IMR-90 (cell line): ENCODE results near the gene ORC4. TPM values are rescaled to one million over a fixed set of nuclear protein-coding genes. Genes with fewer than 3 reads are reported as not detected.

Experiments
- ATAC-seq: fragments of 200-7000 bp; cut with Tn5 transposase; 2 replicates; pipeline ENCODE4 v1.9.1; 2020; ENCODE audit warnings: low read depth, mild to moderate bottlenecking, moderate library complexity
- BruUV-seq: library from RNA; stranded (reverse); fragments of 400-500 nt; replicated peaks from 2 replicates; lab custom pipeline; 2021; lab: Mats Ljungman, UMichigan
- CTCF ChIA-PET: fragments of 300-600 bp; formaldehyde crosslinking; extraction: SDS; loops from one replicate; lab custom pipeline; 2021; ENCODE audit warnings: antibody characterized with exemption; lab: Yijun Ruan, JAX
- POLR2A ChIA-PET: fragments of 300-600 bp; sonication (Branson Sonifier 250); formaldehyde crosslinking; loops from one replicate; lab custom pipeline; 2022; ENCODE audit warnings: antibody characterized with exemption; ENCODE audit not compliant: unreplicated experiment; lab: Charles Lee
- DNase-seq: peaks from one replicate; pipeline ENCODE4 v3.0.0; 2013
- H2AFZ ChIP-seq: replicated peaks from 2 replicates; pipeline ENCODE3; 2013; ENCODE audit warnings: low read length, mild to moderate bottlenecking; ENCODE audit not compliant: poor library complexity
- H2AK5ac ChIP-seq: 2 replicates; pipeline ENCODE4 v1.6.1; 2013; ENCODE audit warnings: low read depth, low read length, inconsistent platforms
- H2AK9ac ChIP-seq: replicated peaks from 2 replicates; pipeline ENCODE3; 2013; ENCODE audit warnings: mild to moderate bottlenecking, low read depth, low read length, moderate library complexity; ENCODE audit not compliant: poor library complexity
- H2BK120ac ChIP-seq: 2 replicates; pipeline ENCODE4 v1.6.1; 2013; ENCODE audit warnings: low read depth, low read length, inconsistent platforms
- H2BK15ac ChIP-seq: 3 replicates; pipeline ENCODE4 v1.6.1; 2013; ENCODE audit warnings: low read depth, low read length, inconsistent platforms
- H2BK20ac ChIP-seq: 2 replicates; pipeline ENCODE4 v1.6.1; 2013; ENCODE audit warnings: low read depth, mild to moderate bottlenecking, inconsistent platforms, low read length, moderate library complexity
- H2BK5ac ChIP-seq: 2 replicates; pipeline ENCODE4 v1.6.1; 2013; ENCODE audit warnings: mild to moderate bottlenecking, low read depth, low read length, inconsistent platforms; ENCODE audit not compliant: poor library complexity, severe bottlenecking
- H3K14ac ChIP-seq: replicated peaks from 2 replicates; pipeline ENCODE4 v1.6.1; 2013; ENCODE audit warnings: low read depth, low read length, inconsistent platforms
- H3K18ac ChIP-seq: 2 replicates; pipeline ENCODE4 v1.6.1; 2013; ENCODE audit warnings: low read depth, low read length, control low read depth
- H3K23ac ChIP-seq: 2 replicates; pipeline ENCODE4 v1.6.1; 2013; ENCODE audit warnings: low read depth, low read length, inconsistent platforms
- H3K27ac ChIP-seq: 2 replicates; pipeline ENCODE4 v1.5.1; 2013; ENCODE audit warnings: mild to moderate bottlenecking, control low read depth, low read length; ENCODE audit not compliant: insufficient read depth
- H3K27me3 ChIP-seq: 2 replicates; pipeline ENCODE4 v1.6.1; 2013; ENCODE audit warnings: low read length; ENCODE audit not compliant: control insufficient read depth, insufficient read depth
- H3K36me3 ChIP-seq: 2 replicates; pipeline ENCODE4 v1.6.1; 2013; ENCODE audit warnings: low read length, mixed read lengths; ENCODE audit not compliant: control insufficient read depth, insufficient read depth
- H3K4ac ChIP-seq: 2 replicates; pipeline ENCODE4 v1.6.1; 2013; ENCODE audit warnings: low read depth, low read length, inconsistent platforms
- H3K4me1 ChIP-seq: 2 replicates; pipeline ENCODE4 v1.6.1; 2013; ENCODE audit warnings: low read length, mixed read lengths; ENCODE audit not compliant: control insufficient read depth, insufficient read depth
- H3K4me2 ChIP-seq: 2 replicates; pipeline ENCODE4 v1.6.1; 2013; ENCODE audit warnings: low read depth, mild to moderate bottlenecking, control low read depth, low read length, moderate library complexity
- H3K4me3 ChIP-seq: 2 replicates; pipeline ENCODE4 v1.5.1; 2013; ENCODE audit warnings: low read depth, mild to moderate bottlenecking, control low read depth, low read length, moderate library complexity; ENCODE audit not compliant: insufficient read depth
- H3K56ac ChIP-seq: 2 replicates; pipeline ENCODE4 v1.6.1; 2013; ENCODE audit warnings: low read length, inconsistent platforms; ENCODE audit not compliant: insufficient read depth; ENCODE audit errors: extremely low read depth
- H3K79me1 ChIP-seq, 2 experiments: 2 replicates each; pipeline ENCODE4 v1.6.1; 2013; ENCODE audit warnings: low read length in 2 of 2, inconsistent platforms in 1 of 2, low read depth in 1 of 2
- H3K9ac ChIP-seq: 2 replicates; pipeline ENCODE4 v1.6.1; 2013; ENCODE audit warnings: low read depth, low read length, control low read depth
- H3K9me1 ChIP-seq: 2 replicates; pipeline ENCODE4 v1.6.1; 2013; ENCODE audit warnings: low read length, inconsistent platforms; ENCODE audit not compliant: insufficient read depth
- H3K9me3 ChIP-seq: 2 replicates; pipeline ENCODE4 v1.6.1; 2013; ENCODE audit warnings: low read length; ENCODE audit not compliant: control insufficient read depth, insufficient read depth
- H4K20me1 ChIP-seq: 2 replicates; pipeline ENCODE4 v1.6.1; 2013; ENCODE audit warnings: low read length, inconsistent platforms; ENCODE audit not compliant: insufficient read depth
- H4K5ac ChIP-seq: 2 replicates; pipeline ENCODE4 v1.6.1; 2013; ENCODE audit warnings: mild to moderate bottlenecking, low read depth, low read length, control low read depth
- H4K8ac ChIP-seq, 2 experiments: 2 replicates each; pipeline ENCODE4 v1.6.1; 2013; ENCODE audit warnings: low read depth in 2 of 2, low read length in 2 of 2, control low read depth in 1 of 2, inconsistent platforms in 1 of 2
- H4K91ac ChIP-seq: 2 replicates; pipeline ENCODE4 v1.6.1; 2013; ENCODE audit warnings: low read depth, low read length, inconsistent platforms; ENCODE audit not compliant: insufficient read depth
- BHLHE40 ChIP-seq: fragments of 150-350 bp; IDR thresholded peaks from 2 replicates; pipeline ENCODE4 v1.6.1; 2016; ENCODE audit warnings: mild to moderate bottlenecking, low read depth, low read length
- CEBPB ChIP-seq: IDR thresholded peaks from 2 replicates; pipeline ENCODE4 v1.6.1; 2012; ENCODE audit warnings: low read depth, low read length, improper control_type of control experiment
- CHD1 ChIP-seq: IDR thresholded peaks from 2 replicates; pipeline ENCODE4 v1.6.1; 2012; ENCODE audit warnings: low read depth, low read length, improper control_type of control experiment
- ELK1 ChIP-seq: fragments of 150-350 bp; IDR thresholded peaks from 2 replicates; pipeline ENCODE4 v1.6.1; 2016; ENCODE audit warnings: low read depth, mild to moderate bottlenecking, low read length, moderate library complexity, borderline replicate concordance
- FOS ChIP-seq: fragments of 150-350 bp; IDR thresholded peaks from 2 replicates; pipeline ENCODE4 v1.6.1; 2016; ENCODE audit warnings: low read depth, low read length
- MAFK ChIP-seq: IDR thresholded peaks from 2 replicates; pipeline ENCODE4 v1.6.1; 2012; ENCODE audit warnings: low read depth, low read length, improper control_type of control experiment
- MAZ ChIP-seq: IDR thresholded peaks from 2 replicates; pipeline ENCODE4 v1.6.1; 2012; ENCODE audit warnings: low read depth, mild to moderate bottlenecking, low read length, improper control_type of control experiment, moderate library complexity, borderline replicate concordance
- MXI1 ChIP-seq: IDR thresholded peaks from 2 replicates; pipeline ENCODE4 v1.6.1; 2012; ENCODE audit warnings: low read depth, mild to moderate bottlenecking, low read length, moderate library complexity, borderline replicate concordance
- POLR2A ChIP-seq: IDR thresholded peaks from 2 replicates; pipeline ENCODE4 v1.6.1; 2012; ENCODE audit warnings: mild to moderate bottlenecking, low read depth, low read length
- RAD21 ChIP-seq: IDR thresholded peaks from 2 replicates; pipeline ENCODE4 v1.6.1; 2012; ENCODE audit warnings: low read length, improper control_type of control experiment
- SMC3 ChIP-seq: fragments of 150-350 bp; IDR thresholded peaks from 2 replicates; pipeline ENCODE4 v1.6.1; 2016; ENCODE audit warnings: low read depth, mild to moderate bottlenecking, antibody characterized with exemption, low read length, moderate library complexity
- WGBS, 2 experiments: methylation state at CpG; one replicate each; pipeline versions ENCODE4 v1.1.5 to v1.1.7; 2013; ENCODE audit warnings: missing lambda C conversion rate in 2 of 2; ENCODE audit not compliant: insufficient read length in 1 of 2; ENCODE audit errors: extremely low coverage in 2 of 2; 5-methylcytosine and 5-hydroxymethylcytosine counted together
- dilution Hi-C: fragments of 300-500 bp; cut with HindIII; formaldehyde crosslinking; loops from one replicate; pipeline ENCODE4 v1.14.3; 2018; ENCODE audit warnings: low sequenced_read_pairs; ENCODE audit not compliant: unreplicated experiment
- in situ Hi-C: fragments of 300-500 bp; cut with MboI; formaldehyde crosslinking; loops from 3 replicates; pipeline ENCODE4 v1.14.3; 2019; ENCODE audit warnings: low sequenced_read_pairs, inconsistent platforms, mixed read lengths
- intact Hi-C: fragments of 100-400 bp; cut with micrococcal nuclease; formaldehyde crosslinking; loops from 2 replicates; pipeline ENCODE4 v1.10.0; 2022
- polyA plus RNA-seq, 3 experiments: library from polyadenylated mRNA; depleted of rRNA; stranded (reverse); fragments of >200 nt; gene quantifications; 2 replicates each; pipeline ENCODE4 v1.2.3, GENCODE V29; 2012; ENCODE audit warnings: low replicate concordance in 1 of 3
- total RNA-seq: library from RNA; depleted of rRNA; stranded (reverse); fragments of >200 nt; gene quantifications from 2 replicates; pipeline ENCODE4 v1.2.3, GENCODE V29; 2012

ORC4 gene
- total and polyA plus RNA-seq, 2 of the 4 experiments (the other 2 are of a cell fraction): 20.6 to 23.5 TPM

- no peak overlapping the region for H3K4me3 ChIP-seq
- no peak overlapping the region for H2BK15ac ChIP-seq
- intact Hi-C loops (loop anchor here (10.0 kb wide), 1 partner anchor 272 kb away; no protein-coding TSS in a partner anchor), dilution Hi-C loops (no loop called here), in situ Hi-C loops (loop anchor here (10.0 to 25.0 kb wide), 3 partner anchors 829 to 1172 kb away; no protein-coding TSS in a partner anchor)
- DNase-seq: no peak
- no peak overlapping the region for H2BK20ac ChIP-seq
- no peak overlapping the region for H3K9ac ChIP-seq
- H2BK120ac ChIP-seq: no peak overlapping the region
- no peaks in the 10 kb centered on the region for H4K20me1 ChIP-seq
- WGBS, 2 experiments: no CpG with 5 or more reads among the region's 4 CpGs
- no peak overlapping the region for H2AFZ ChIP-seq
- no peak overlapping the region for H2AK5ac ChIP-seq
- H3K23ac ChIP-seq: no peak overlapping the region
- ATAC-seq: no peak
- H3K4ac ChIP-seq: no peak overlapping the region
- no peaks in the 10 kb centered on the region for H3K27me3 ChIP-seq
- no peak overlapping the region for H4K5ac ChIP-seq
- no peak overlapping the region for H3K18ac ChIP-seq
- H3K36me3 ChIP-seq: peaks cover 5% of the 10 kb centered on the region; the same call in 1 of the 2 replicates
- H2BK5ac ChIP-seq: no peak overlapping the region
- no peak overlapping the region for H2AK9ac ChIP-seq
- BruUV-seq: no TSS peak
- no peak overlapping the region for H3K56ac ChIP-seq
- no peak overlapping the region for H4K8ac ChIP-seq
- no peak overlapping the region for H3K4me2 ChIP-seq
- no peak overlapping the region for H4K91ac ChIP-seq
- no peaks in the 10 kb centered on the region for H3K9me1 ChIP-seq
- no peaks in the 10 kb centered on the region for H3K4me1 ChIP-seq
- no peaks in the 10 kb centered on the region for H3K79me1 ChIP-seq
- H3K14ac ChIP-seq: no peak overlapping the region
- POLR2A ChIA-PET: no interaction called here
- TF ChIP-seq FOS: no peak
- TF ChIP-seq MAFK: no peak
- no peak for TF ChIP-seq POLR2A
- TF ChIP-seq MXI1: no peak
- no peak for TF ChIP-seq CHD1
- no peak for TF ChIP-seq SMC3
- TF ChIP-seq MAZ: no peak
- TF ChIP-seq ELK1: no peak
- TF ChIP-seq CEBPB: no peak
- TF ChIP-seq RAD21: no peak
- TF ChIP-seq BHLHE40: no peak
- no peak overlapping the region for H3K27ac ChIP-seq
- CTCF ChIA-PET: no interaction called here
- no peaks in the 10 kb centered on the region for H3K9me3 ChIP-seq
These were observed 103.8 kb downstream of the ORC4 start for GRCh38 chr2:147916723-147917122.
